Muscle layer of colon (tissue), 2 donors: ENCODE data around the gene NPPB.

ENCODE experiments used
- H3K27ac ChIP-seq: one replicate; pipeline ENCODE4 v1.7.0; 2013; ENCODE audit warnings: low read depth, mild to moderate bottlenecking, low read length, moderate library complexity
- H3K27me3 ChIP-seq, 2 donors: one replicate each; pipeline ENCODE4 v1.7.0; 2013; ENCODE audit warnings: low read length in 2 of 2, mild to moderate bottlenecking in 2 of 2; ENCODE audit not compliant: insufficient read depth in 2 of 2, control insufficient read depth in 1 of 2
- H3K36me3 ChIP-seq: one replicate; pipeline ENCODE4 v1.7.0; 2013; ENCODE audit warnings: mild to moderate bottlenecking, low read length; ENCODE audit not compliant: insufficient read depth
- H3K4me1 ChIP-seq: one replicate; pipeline ENCODE4 v1.7.0; 2013; ENCODE audit warnings: mild to moderate bottlenecking, low read length; ENCODE audit not compliant: insufficient read depth
- H3K4me3 ChIP-seq, 2 donors: one replicate each; pipeline ENCODE4 v1.7.0; 2013; ENCODE audit warnings: low read length in 2 of 2, low read depth in 1 of 2, mild to moderate bottlenecking in 1 of 2, moderate library complexity in 1 of 2
- H3K9ac ChIP-seq: one replicate; pipeline ENCODE4 v1.7.0; 2013; ENCODE audit warnings: low read length
- H3K9me3 ChIP-seq: one replicate; pipeline ENCODE4 v1.7.0; 2013; ENCODE audit warnings: mild to moderate bottlenecking, low read length
- donor health status: abdominal sarcoma.
- donor health status: Adenocarcinoma of cecum.

Gene NPPB

GRCh38 chr1:11837767-11838348 is 20.9 kb downstream of the NPPB start:
- no peaks in the 10 kb centered on the region for H3K9me3 ChIP-seq
- peaks cover 94% of the 10 kb centered on the region for H3K36me3 ChIP-seq
- H3K27me3 ChIP-seq, result no peaks in the 10 kb centered on the region
- no peak overlapping the region for H3K4me3 ChIP-seq
- no peak overlapping the region for H3K27ac ChIP-seq
- H3K4me1 ChIP-seq, result no peaks in the 10 kb centered on the region
- no peak overlapping the region for H3K9ac ChIP-seq

- no peak overlapping the region for H3K9ac ChIP-seq
- H3K9me3 ChIP-seq, result no peaks in the 10 kb centered on the region
- no peak overlapping the region for H3K4me3 ChIP-seq
- H3K36me3 ChIP-seq, result peaks cover 96% of the 10 kb centered on the region
- no peaks in the 10 kb centered on the region for H3K27me3 ChIP-seq
- no peak overlapping the region for H3K27ac ChIP-seq
- no peaks in the 10 kb centered on the region for H3K4me1 ChIP-seq
Measured at GRCh38 chr1:11836955-11837766, 21.6 kb downstream of the NPPB start.

GRCh38 chr1:11835441-11836225 is 23.1 kb downstream of the NPPB start:
- Histone ChIP-seq H3K27ac (no peak overlapping the region), H3K27me3 (no peaks in the 10 kb centered on the region), H3K9me3 (no peaks in the 10 kb centered on the region), H3K4me1 (no peaks in the 10 kb centered on the region), H3K36me3 (peaks cover 85% of the 10 kb centered on the region), H3K9ac (no peak overlapping the region), H3K4me3 (no peak overlapping the region)

GRCh38 chr1:11833900-11834299 is 24.8 kb downstream of the NPPB start:
- Histone ChIP-seq H3K9me3 (no peaks in the 10 kb centered on the region), H3K27me3 (no peaks in the 10 kb centered on the region), H3K9ac (no peak overlapping the region), H3K27ac (no peak overlapping the region), H3K36me3 (peaks cover 83% of the 10 kb centered on the region), H3K4me1 (no peaks in the 10 kb centered on the region), H3K4me3 (no peak overlapping the region)

- Histone ChIP-seq H3K9me3 (no peaks in the 10 kb centered on the region), H3K27ac (no peak overlapping the region), H3K9ac (no peak overlapping the region), H3K4me1 (no peaks in the 10 kb centered on the region), H3K36me3 (peaks cover 84% of the 10 kb centered on the region), H3K27me3 (no peaks in the 10 kb centered on the region), H3K4me3 (no peak overlapping the region)
Measured at GRCh38 chr1:11833497-11833896, 25.2 kb downstream of the NPPB start.

- H3K9me3 ChIP-seq, result no peaks in the 10 kb centered on the region
- H3K36me3 ChIP-seq, result peaks cover 82% of the 10 kb centered on the region
- H3K27ac ChIP-seq, result no peak overlapping the region
- no peak overlapping the region for H3K9ac ChIP-seq
- no peak overlapping the region for H3K4me3 ChIP-seq
- no peaks in the 10 kb centered on the region for H3K4me1 ChIP-seq
- H3K27me3 ChIP-seq, result no peaks in the 10 kb centered on the region
Measured at GRCh38 chr1:11831945-11832725, 26.6 kb downstream of the NPPB start.

- Histone ChIP-seq H3K9me3 (no peaks in the 10 kb centered on the region), H3K4me1 (no peaks in the 10 kb centered on the region), H3K4me3 (no peak overlapping the region), H3K9ac (no peak overlapping the region), H3K27me3 (no peaks in the 10 kb centered on the region), H3K36me3 (peaks cover 82% of the 10 kb centered on the region), H3K27ac (no peak overlapping the region)
Measured at GRCh38 chr1:11828511-11828910, 30.2 kb downstream of the NPPB start.

- Histone ChIP-seq H3K4me3 (no peak overlapping the region), H3K4me1 (no peaks in the 10 kb centered on the region), H3K36me3 (peaks cover 77% of the 10 kb centered on the region), H3K27ac (no peak overlapping the region), H3K9me3 (no peaks in the 10 kb centered on the region), H3K9ac (no peak overlapping the region), H3K27me3 (no peaks in the 10 kb centered on the region)
Measured at GRCh38 chr1:11826946-11827345, 31.8 kb downstream of the NPPB start.

- Histone ChIP-seq H3K4me1 (no peaks in the 10 kb centered on the region), H3K4me3 (no peak overlapping the region), H3K27ac (no peak overlapping the region), H3K9me3 (no peaks in the 10 kb centered on the region), H3K36me3 (peaks cover 79% of the 10 kb centered on the region), H3K9ac (no peak overlapping the region), H3K27me3 (no peaks in the 10 kb centered on the region)
Measured at GRCh38 chr1:11825131-11825530, 33.6 kb downstream of the NPPB start.

- Histone ChIP-seq H3K27ac (no peak overlapping the region), H3K4me1 (no peaks in the 10 kb centered on the region), H3K36me3 (peaks cover 79% of the 10 kb centered on the region), H3K4me3 (no peak overlapping the region), H3K27me3 (no peaks in the 10 kb centered on the region), H3K9me3 (no peaks in the 10 kb centered on the region), H3K9ac (no peak overlapping the region)
Measured at GRCh38 chr1:11823366-11824137, 35.2 kb downstream of the NPPB start.
